NOMO-1 (cell line): ENCODE results near the gene NLRP12.
"Not testable (repeated sequence)": the region's sequence is repeated elsewhere in the genome, so short reads cannot be mapped to it uniquely, and the experiment has no call there.

Experiments
- DNase-seq, 2 experiments: peaks; one replicate each; lab custom pipeline; 2025; ENCODE audit not compliant: unreplicated experiment in 2 of 2; lab: John Stamatoyannopoulos, UW

The NLRP12 gene

GRCh38 chr19:53838446-53838845, 14.3 kb upstream of the NLRP12 start:
- DNase-seq: not testable (repeated sequence)

- DNase-seq: not testable (repeated sequence)
Measured at GRCh38 chr19:53832861-53833260, 8.7 kb upstream of the NLRP12 start.

GRCh38 chr19:53828531-53828930, 4.4 kb upstream of the NLRP12 start:
- DNase-seq: no peak

- DNase-seq: no peak
Measured at GRCh38 chr19:53826876-53827275, 2.8 kb upstream of the NLRP12 start.

GRCh38 chr19:53823380-53824120, 564 bp downstream of the NLRP12 start:
- DNase-seq: peak in 1 of 2 experiments; percentile 41

GRCh38 chr19:53819861-53820260, 4.3 kb downstream of the NLRP12 start:
- DNase-seq: peak in 1 of 2 experiments; percentile 18

GRCh38 chr19:53818756-53819155, 5.4 kb downstream of the NLRP12 start:
- DNase-seq: no peak

- DNase-seq: no peak
Measured at GRCh38 chr19:53813996-53814395, 10.1 kb downstream of the NLRP12 start.

- DNase-seq: no peak
Measured at GRCh38 chr19:53812335-53812734, 11.8 kb downstream of the NLRP12 start.

- no peak for DNase-seq
Measured at GRCh38 chr19:53810891-53811290, 13.2 kb downstream of the NLRP12 start.

GRCh38 chr19:53810187-53810546, 13.9 kb downstream of the NLRP12 start:
- DNase-seq: no peak

GRCh38 chr19:53809518-53810186, 14.5 kb downstream of the NLRP12 start:
- DNase-seq: peak in 1 of 2 experiments; percentile 1

- DNase-seq: peak; percentile 24 to 62
Measured at GRCh38 chr19:53808710-53809125, 15.4 kb downstream of the NLRP12 start.

GRCh38 chr19:53801257-53801656, 22.9 kb downstream of the NLRP12 start:
- no peak for DNase-seq

GRCh38 chr19:53795019-53795418, 29.1 kb downstream of the NLRP12 start:
- no peak for DNase-seq

- peak; percentile 78 to 91 for DNase-seq
Measured at GRCh38 chr19:53792721-53793433, 31.2 kb downstream of the NLRP12 start.

- DNase-seq: no peak
Measured at GRCh38 chr19:53789708-53790678, 34.1 kb downstream of the NLRP12 start.

GRCh38 chr19:53787266-53787665, 36.8 kb downstream of the NLRP12 start:
- no peak for DNase-seq

- DNase-seq: no peak
Measured at GRCh38 chr19:53786744-53787143, 37.4 kb downstream of the NLRP12 start.

GRCh38 chr19:53785196-53785889, 38.8 kb downstream of the NLRP12 start:
- peak in 1 of 2 experiments; percentile 24 for DNase-seq
